GM19438 (cell line): ENCODE results near the gene DCTN1.

Experiments used
- ATAC-seq: cut with Tn5 transposase; IDR thresholded peaks from one replicate; pipeline ENCODE4 v1.9.1; 2021; ENCODE audit warnings: low read depth; ENCODE audit not compliant: unreplicated experiment

The DCTN1 gene

GRCh38 chr2:74328573-74328972 lies 51.5 kb downstream of the DCTN1 start:
- no peak for ATAC-seq

DNA sequence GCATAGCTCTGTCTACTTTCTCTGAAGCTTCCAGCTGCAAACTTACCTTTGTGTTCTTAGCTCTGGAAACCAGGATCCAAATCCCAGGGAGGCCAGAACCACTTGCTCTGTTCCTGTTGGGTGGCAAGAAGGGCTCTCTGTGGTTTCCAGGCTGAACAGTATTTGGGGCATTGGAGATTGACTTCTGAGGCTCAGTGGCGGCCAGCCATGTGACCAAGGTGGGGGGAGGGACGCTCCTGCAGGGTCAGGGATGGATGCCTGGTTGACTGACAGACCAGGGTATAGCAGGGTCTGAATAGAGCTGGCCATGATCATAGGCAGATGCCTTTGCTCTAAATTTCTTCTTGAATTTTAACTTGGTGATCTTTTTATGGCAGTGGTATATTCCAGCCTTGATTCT lies 52.0 kb downstream of the DCTN1 start:
- ATAC-seq = no peak

DNA sequence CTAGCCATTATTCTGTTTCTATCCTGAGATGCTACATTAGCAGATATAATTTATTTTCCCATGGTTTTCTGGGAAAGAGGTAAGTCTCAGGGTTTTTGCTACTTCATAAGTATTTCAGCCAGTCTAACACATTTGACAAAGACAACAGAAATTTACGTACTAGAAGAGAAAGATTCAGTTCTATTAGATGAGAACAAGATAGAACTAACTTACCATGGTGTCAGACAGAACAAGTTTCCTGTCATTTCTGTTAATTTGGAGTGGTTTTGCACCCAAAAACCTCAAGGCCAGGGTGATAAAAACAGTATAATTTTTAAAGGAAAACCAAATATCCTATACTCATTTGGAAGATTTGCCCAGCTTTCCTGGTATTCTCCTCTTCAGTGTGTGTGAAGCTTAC lies 52.5 kb downstream of the DCTN1 start:
- ATAC-seq = no peak

DNA sequence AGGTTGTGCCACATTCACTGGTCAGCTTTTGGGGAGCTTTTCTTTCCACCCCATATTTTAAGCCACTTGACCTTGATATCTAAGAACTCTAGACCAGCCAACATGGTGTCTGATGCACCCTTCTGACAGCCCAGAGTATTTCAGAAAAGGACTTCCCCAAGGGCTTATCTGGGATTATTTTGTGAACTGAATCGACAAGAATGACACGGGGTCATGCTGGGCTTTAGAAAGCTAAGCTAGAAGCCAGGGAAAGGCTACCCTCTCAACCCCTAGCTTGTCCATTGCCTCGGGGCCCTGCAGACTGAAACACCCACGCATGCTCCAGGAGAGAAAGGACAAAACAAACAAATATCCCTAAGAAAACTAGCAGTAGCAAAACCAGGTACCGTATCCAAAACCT lies 52.9 kb downstream of the DCTN1 start:
- no peak for ATAC-seq

- no peak for ATAC-seq
Measured at GRCh38 chr2:74325815-74326214, 54.3 kb downstream of the DCTN1 start.

- ATAC-seq = no peak
Measured at GRCh38 chr2:74321737-74322136, 58.4 kb downstream of the DCTN1 start.

DNA sequence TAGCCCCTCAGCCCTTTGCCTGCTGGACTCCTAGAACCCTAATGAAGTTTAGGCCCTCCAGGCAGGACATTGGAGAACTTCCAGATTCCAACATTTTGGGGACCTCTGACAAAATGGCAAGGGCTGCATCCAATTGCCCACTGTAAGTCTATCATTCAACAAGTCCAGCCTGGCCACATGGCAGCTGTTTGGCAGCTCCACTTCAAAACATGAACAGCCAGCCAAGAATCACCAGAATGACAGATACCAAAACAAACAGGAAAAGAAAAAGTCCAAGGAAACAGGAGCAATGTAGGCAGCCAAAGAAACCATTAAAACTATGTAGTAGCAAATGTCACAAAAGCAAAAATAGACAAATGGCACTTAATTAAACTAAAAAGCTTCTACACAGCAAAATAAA lies 62.4 kb downstream of the DCTN1 start:
- no peak for ATAC-seq

- ATAC-seq = no peak
Measured at GRCh38 chr2:74316627-74317295, 63.4 kb downstream of the DCTN1 start.

- ATAC-seq = no peak
Measured at GRCh38 chr2:74314107-74314506, 66.0 kb downstream of the DCTN1 start.

- no peak for ATAC-seq
Measured at GRCh38 chr2:74313497-74313896, 66.6 kb downstream of the DCTN1 start.

DNA sequence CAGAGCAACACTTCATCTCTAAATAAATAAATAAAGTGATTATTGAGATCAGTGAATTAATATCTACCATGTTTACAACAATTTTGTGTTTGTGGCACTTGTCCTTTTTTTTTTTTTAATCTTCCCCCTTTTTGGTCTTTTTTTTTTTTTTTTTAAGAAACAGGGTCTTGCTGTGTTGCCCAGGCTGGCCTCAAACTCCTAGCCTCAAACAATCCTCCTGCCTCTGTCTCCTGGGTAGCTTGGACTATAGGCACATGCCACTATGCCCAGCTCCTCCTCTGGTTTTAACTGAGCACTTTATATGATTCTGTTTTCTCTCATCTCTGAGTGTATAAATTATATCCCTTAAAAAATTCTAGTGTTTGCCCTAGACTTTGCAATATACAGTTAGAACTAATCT lies 67.2 kb downstream of the DCTN1 start:
- ATAC-seq = no peak
